GM21526 (cell line): ENCODE results near the gene KLHDC8A.

Experiments used
- ATAC-seq: cut with Tn5 transposase; IDR thresholded peaks from one replicate; pipeline ENCODE4 v1.9.1; 2021; ENCODE audit warnings: moderate library complexity; ENCODE audit not compliant: unreplicated experiment, low FRiP score

Gene KLHDC8A

GRCh38 chr1:205323794-205324193 lies 32.9 kb downstream of the KLHDC8A start:
- no peak for ATAC-seq

GRCh38 chr1:205321959-205322283 lies 34.8 kb downstream of the KLHDC8A start:
- no peak for ATAC-seq

- no peak for ATAC-seq
Observed at GRCh38 chr1:205321162-205321958, 35.4 kb downstream of the KLHDC8A start, which contains the start of gene NUAK2. Gene NUAK2 (minus strand): TSS chr1:205321745. CDS start chr1:205321628, 117 bp downstream.

GRCh38 chr1:205319081-205320018 lies 37.4 kb downstream of the KLHDC8A start:
- ATAC-seq: no peak

GRCh38 chr1:205318231-205318991 lies 38.3 kb downstream of the KLHDC8A start:
- no peak for ATAC-seq

- ATAC-seq: no peak
Observed at GRCh38 chr1:205317311-205317917, 39.3 kb downstream of the KLHDC8A start.

- ATAC-seq: no peak
Observed at GRCh38 chr1:205316161-205316566, 40.6 kb downstream of the KLHDC8A start.

GRCh38 chr1:205315008-205315618 lies 41.6 kb downstream of the KLHDC8A start:
- no peak for ATAC-seq

- no peak for ATAC-seq
Observed at GRCh38 chr1:205313563-205314308, 43.0 kb downstream of the KLHDC8A start.

GRCh38 chr1:205312866-205313562 lies 43.7 kb downstream of the KLHDC8A start:
- no peak for ATAC-seq

- ATAC-seq: no peak
Observed at GRCh38 chr1:205310976-205311704, 45.6 kb downstream of the KLHDC8A start.

GRCh38 chr1:205309741-205310140 lies 47.0 kb downstream of the KLHDC8A start:
- no peak for ATAC-seq

GRCh38 chr1:205306929-205307566 lies 49.7 kb downstream of the KLHDC8A start:
- no peak for ATAC-seq

- ATAC-seq: no peak
Observed at GRCh38 chr1:205304695-205305070, 52.0 kb downstream of the KLHDC8A start.

GRCh38 chr1:205304046-205304694 lies 52.6 kb downstream of the KLHDC8A start:
- no peak for ATAC-seq

GRCh38 chr1:205303247-205303888 lies 53.4 kb downstream of the KLHDC8A start:
- ATAC-seq: no peak
